Glutamatergic neuron (in vitro differentiated cells): ENCODE results near the gene NAPG. TPM values are rescaled to one million over a fixed set of nuclear protein-coding genes. Genes with fewer than 3 reads are reported as not detected.
A peak's percentile ranks its signal among the peaks of the same experiment; 100 is the strongest.

Experiments used
- DNase-seq: peaks from one replicate; pipeline ENCODE4 v3.0.0; 2022
- H3K27ac Mint-ChIP-seq: one replicate; pipeline ENCODE4 v1.8.0; 2020; ENCODE audit warnings: mild to moderate bottlenecking, mixed read lengths, inconsistent platforms; ENCODE audit not compliant: unreplicated experiment
- H3K27me3 Mint-ChIP-seq: one replicate; pipeline ENCODE4 v1.8.0; 2020; ENCODE audit warnings: mild to moderate bottlenecking, moderate library complexity, mixed read lengths, inconsistent platforms; ENCODE audit not compliant: unreplicated experiment
- H3K36me3 Mint-ChIP-seq: one replicate; pipeline ENCODE4 v1.8.0; 2020; ENCODE audit warnings: mild to moderate bottlenecking, mixed read lengths, inconsistent platforms; ENCODE audit not compliant: unreplicated experiment
- H3K4me1 Mint-ChIP-seq: one replicate; pipeline ENCODE4 v1.8.0; 2020; ENCODE audit warnings: mild to moderate bottlenecking, low read depth, mixed read lengths, inconsistent platforms; ENCODE audit not compliant: unreplicated experiment
- H3K4me3 Mint-ChIP-seq: one replicate; pipeline ENCODE4 v1.8.0; 2020; ENCODE audit warnings: mild to moderate bottlenecking, mixed read lengths, inconsistent platforms; ENCODE audit not compliant: unreplicated experiment
- H3K9me3 Mint-ChIP-seq: one replicate; pipeline ENCODE4 v1.8.0; 2020; ENCODE audit warnings: mild to moderate bottlenecking, moderate library complexity, mixed read lengths, inconsistent platforms; ENCODE audit not compliant: unreplicated experiment
- CTCF ChIP-seq: fragments of 200-600 bp; sonication (generic); IDR thresholded peaks from one replicate; pipeline ENCODE4 v1.5.0; 2021; ENCODE audit not compliant: partially characterized antibody, unreplicated experiment
- total RNA-seq: library from RNA; stranded (reverse); fragmentation: NEBNext Ultra II Directional; extraction: Animal tissue kit (Norgen Biotek cat#: 25700); gene quantifications from one replicate; pipeline ENCODE4 v1.2.1, GENCODE V29; 2021; ENCODE audit not compliant: unreplicated experiment

The NAPG gene
- total RNA-seq, 1 donor from 2014 or later: 69.7 TPM

DNA sequence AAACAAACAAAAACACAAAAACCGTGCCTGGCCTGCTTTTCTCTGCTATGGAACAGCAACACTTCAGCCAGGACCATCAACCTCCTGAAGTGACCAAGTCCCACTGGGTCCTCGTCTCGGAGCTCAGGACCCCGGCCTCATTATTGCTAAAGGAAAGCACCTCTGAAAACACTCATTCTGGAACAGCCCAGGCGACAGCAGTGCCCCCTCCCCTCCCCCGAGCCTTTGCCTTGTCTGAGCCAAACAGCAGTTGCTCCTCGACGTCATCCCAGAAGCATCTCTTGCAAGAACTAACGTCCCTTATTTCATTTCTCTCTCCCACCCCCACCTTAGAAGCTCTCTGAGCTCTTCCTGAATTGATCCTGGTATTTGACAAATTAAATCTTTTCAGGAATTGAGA is 44.0 kb upstream of the NAPG start:
- H3K4me3 Mint-ChIP-seq: no peak overlapping the region
- peaks cover 8% of the 10 kb centered on the region for H3K36me3 Mint-ChIP-seq
- DNase-seq: peak; percentile 68
- H3K27ac Mint-ChIP-seq: peak overlapping the region; percentile 82
- peaks cover 10% of the 10 kb centered on the region for H3K9me3 Mint-ChIP-seq
- H3K27me3 Mint-ChIP-seq: peaks cover 2% of the 10 kb centered on the region
- TF ChIP-seq CTCF: no peak
- H3K4me1 Mint-ChIP-seq: peaks cover 29% of the 10 kb centered on the region

GRCh38 chr18:10482363-10482984 is 43.4 kb upstream of the NAPG start:
- Mint-ChIP-seq H3K36me3 (peaks cover 5% of the 10 kb centered on the region), H3K4me1 (peaks cover 23% of the 10 kb centered on the region), H3K27me3 (peaks cover 2% of the 10 kb centered on the region), H3K27ac (no peak overlapping the region), H3K4me3 (no peak overlapping the region), H3K9me3 (peaks cover 10% of the 10 kb centered on the region)
- no peak for DNase-seq
- no peak for TF ChIP-seq CTCF

DNA sequence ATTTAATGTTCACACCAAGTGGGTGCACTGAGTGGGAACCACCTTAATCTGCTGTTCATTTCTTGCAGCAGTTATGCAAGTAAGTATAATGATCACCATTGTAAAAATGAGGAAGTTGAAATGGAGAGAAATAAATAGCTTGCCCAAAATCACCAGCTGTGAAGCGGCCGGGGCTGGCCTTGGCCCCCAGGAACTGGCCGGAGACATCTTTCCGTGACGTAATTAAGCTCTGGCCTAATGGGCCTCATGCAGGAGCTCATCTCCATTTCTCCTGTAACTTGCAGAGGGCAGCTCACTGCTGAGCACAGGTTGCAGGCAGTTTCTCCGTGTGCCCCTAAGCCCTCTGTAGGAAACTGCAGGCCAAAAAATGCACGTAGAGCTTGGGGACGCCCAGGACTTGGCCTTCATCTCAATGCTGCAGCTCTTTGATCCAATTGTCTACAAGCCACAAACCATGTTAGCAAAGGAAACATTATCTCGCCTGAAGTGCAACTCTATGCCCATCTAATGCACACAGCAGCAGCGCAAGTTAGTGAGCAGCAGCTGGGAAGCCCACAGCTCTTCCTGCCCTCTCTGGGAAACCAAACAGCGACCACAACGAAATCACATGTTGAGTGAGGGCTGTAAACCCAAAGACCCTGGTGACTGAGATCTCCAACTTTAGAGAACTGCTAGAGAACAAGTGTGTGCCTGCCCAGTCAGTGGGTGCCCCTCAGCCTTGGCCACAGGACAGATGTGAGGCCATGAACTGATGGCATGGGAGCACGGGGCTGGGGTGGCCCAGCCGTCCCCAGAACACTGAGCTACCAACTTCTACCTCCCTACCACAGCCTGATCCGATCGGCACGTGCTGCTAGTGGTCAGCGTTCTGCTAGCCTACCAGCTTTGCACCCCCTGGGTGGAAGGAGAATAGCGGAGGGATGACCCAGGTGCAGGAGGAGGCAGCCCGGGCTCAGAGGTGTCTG is 42.6 kb upstream of the NAPG start:
- no peak for TF ChIP-seq CTCF
- H3K4me1 Mint-ChIP-seq: peaks cover 22% of the 10 kb centered on the region
- H3K9me3 Mint-ChIP-seq: peaks cover 10% of the 10 kb centered on the region
- H3K36me3 Mint-ChIP-seq: peaks cover 5% of the 10 kb centered on the region
- no peak overlapping the region for H3K27ac Mint-ChIP-seq
- no peak for DNase-seq
- peaks cover 2% of the 10 kb centered on the region for H3K27me3 Mint-ChIP-seq
- no peak overlapping the region for H3K4me3 Mint-ChIP-seq

- Mint-ChIP-seq H3K27ac (peak overlapping the region; percentile 12), H3K4me1 (peaks cover 22% of the 10 kb centered on the region), H3K36me3 (peaks cover 16% of the 10 kb centered on the region), H3K9me3 (peaks cover 10% of the 10 kb centered on the region), H3K4me3 (peak overlapping the region; percentile 34), H3K27me3 (peaks cover 2% of the 10 kb centered on the region)
- no peak for DNase-seq
- TF ChIP-seq CTCF: no peak
Measured at GRCh38 chr18:10485475-10485874, 40.4 kb upstream of the NAPG start.

- Mint-ChIP-seq H3K4me1 (peaks cover 17% of the 10 kb centered on the region), H3K27me3 (peaks cover 5% of the 10 kb centered on the region), H3K27ac (no peak overlapping the region), H3K36me3 (peaks cover 16% of the 10 kb centered on the region), H3K9me3 (peaks cover 4% of the 10 kb centered on the region), H3K4me3 (no peak overlapping the region)
- no peak for DNase-seq
- TF ChIP-seq CTCF: no peak
Measured at GRCh38 chr18:10486362-10486761, 39.5 kb upstream of the NAPG start.
